Neural progenitor cell (in vitro differentiated cells): ENCODE measurements around the gene ZCCHC9.

Experiments used
- EZH2phosphoT487 ChIP-seq: fragments of 200-600 bp; sonication (generic); IDR thresholded peaks from 2 replicates; pipeline ENCODE4 v1.6.1; 2017; ENCODE audit warnings: antibody characterized with exemption
- TF ChIP-seq, protein P1 (sequence below): fragments of 200-600 bp; sonication (generic); IDR thresholded peaks from 2 replicates; pipeline ENCODE4 v1.5.1; 2017; ENCODE audit warnings: antibody characterized with exemption, mild to moderate bottlenecking

GRCh38 chr5:81292130-81292529, 9.3 kb upstream of the ZCCHC9 start:
- no peak for TF ChIP-seq EZH2phosphoT487
- TF ChIP-seq, protein P1, sequence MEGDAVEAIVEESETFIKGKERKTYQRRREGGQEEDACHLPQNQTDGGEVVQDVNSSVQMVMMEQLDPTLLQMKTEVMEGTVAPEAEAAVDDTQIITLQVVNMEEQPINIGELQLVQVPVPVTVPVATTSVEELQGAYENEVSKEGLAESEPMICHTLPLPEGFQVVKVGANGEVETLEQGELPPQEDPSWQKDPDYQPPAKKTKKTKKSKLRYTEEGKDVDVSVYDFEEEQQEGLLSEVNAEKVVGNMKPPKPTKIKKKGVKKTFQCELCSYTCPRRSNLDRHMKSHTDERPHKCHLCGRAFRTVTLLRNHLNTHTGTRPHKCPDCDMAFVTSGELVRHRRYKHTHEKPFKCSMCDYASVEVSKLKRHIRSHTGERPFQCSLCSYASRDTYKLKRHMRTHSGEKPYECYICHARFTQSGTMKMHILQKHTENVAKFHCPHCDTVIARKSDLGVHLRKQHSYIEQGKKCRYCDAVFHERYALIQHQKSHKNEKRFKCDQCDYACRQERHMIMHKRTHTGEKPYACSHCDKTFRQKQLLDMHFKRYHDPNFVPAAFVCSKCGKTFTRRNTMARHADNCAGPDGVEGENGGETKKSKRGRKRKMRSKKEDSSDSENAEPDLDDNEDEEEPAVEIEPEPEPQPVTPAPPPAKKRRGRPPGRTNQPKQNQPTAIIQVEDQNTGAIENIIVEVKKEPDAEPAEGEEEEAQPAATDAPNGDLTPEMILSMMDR: no peak
